Activated CD8-positive, alpha-beta T cell treated with anti-CD3 and anti-CD28 coated beads for 36 hours (primary cell): ENCODE data around the gene INPP4B. TPM values are rescaled to one million over a fixed set of nuclear protein-coding genes. Genes with fewer than 3 reads are reported as not detected.

Experiments used
- ATAC-seq: fragments of 200-7000 bp; cut with Tn5 transposase; one replicate; pipeline ENCODE4 v1.10.0; 2021; ENCODE audit warnings: mild to moderate bottlenecking, moderate library complexity
- CTCF ChIA-PET: fragments of 350-600 bp; sonication (Branson Sonifier 250); formaldehyde crosslinking; loops from one replicate; lab custom pipeline; 2021; ENCODE audit warnings: antibody characterized with exemption; lab: Charles Lee
- POLR2A ChIA-PET: fragments of 350-600 bp; sonication (Branson Sonifier 250); formaldehyde crosslinking; loops from one replicate; lab custom pipeline; 2021; ENCODE audit warnings: antibody characterized with exemption; lab: Charles Lee
- DNase-seq: peaks from one replicate; pipeline ENCODE4 v3.0.0-alpha.2; 2020
- H3K27ac Mint-ChIP-seq: one replicate; pipeline ENCODE4 v1.8.0; 2021; ENCODE audit warnings: mild to moderate bottlenecking, mixed read lengths
- H3K27me3 Mint-ChIP-seq: one replicate; pipeline ENCODE4 v1.8.0; 2021; ENCODE audit warnings: mixed read lengths
- H3K36me3 Mint-ChIP-seq: one replicate; pipeline ENCODE4 v1.8.0; 2021; ENCODE audit warnings: low read depth, mixed read lengths
- H3K4me1 Mint-ChIP-seq: one replicate; pipeline ENCODE4 v1.8.0; 2021; ENCODE audit warnings: low read depth, mixed read lengths
- H3K4me3 Mint-ChIP-seq: one replicate; pipeline ENCODE4 v1.8.0; 2021; ENCODE audit warnings: mild to moderate bottlenecking, moderate library complexity, mixed read lengths
- H3K9me3 Mint-ChIP-seq: one replicate; pipeline ENCODE4 v1.8.0; 2021; ENCODE audit warnings: mixed read lengths
- intact Hi-C: fragments of 100-400 bp; cut with micrococcal nuclease; formaldehyde crosslinking; loops from one replicate; pipeline ENCODE4 v1.10.0; 2022
- total RNA-seq, 2 experiments: library from RNA; stranded (reverse); gene quantifications; one replicate each; pipeline ENCODE4 v1.2.3, GENCODE V29; 2021
- TF ChIP-seq, protein P1 (sequence below): fragments of 200-600 bp; IDR thresholded peaks from one replicate; pipeline ENCODE4 v1.8.0; 2022; ENCODE audit warnings: antibody characterized with exemption, mild to moderate bottlenecking

The INPP4B gene
- total RNA-seq, 2 experiments from 2014 or later = 46.1 to 46.9 TPM

- H3K4me3 Mint-ChIP-seq = no peak overlapping the region
- no peaks in the 10 kb centered on the region for H3K27me3 Mint-ChIP-seq
- CTCF ChIA-PET = no interaction called here
- no peak overlapping the region for H3K27ac Mint-ChIP-seq
- H3K9me3 Mint-ChIP-seq = no peaks in the 10 kb centered on the region
- ATAC-seq (no peak), DNase-seq (no peak)
- TF ChIP-seq, protein P1, sequence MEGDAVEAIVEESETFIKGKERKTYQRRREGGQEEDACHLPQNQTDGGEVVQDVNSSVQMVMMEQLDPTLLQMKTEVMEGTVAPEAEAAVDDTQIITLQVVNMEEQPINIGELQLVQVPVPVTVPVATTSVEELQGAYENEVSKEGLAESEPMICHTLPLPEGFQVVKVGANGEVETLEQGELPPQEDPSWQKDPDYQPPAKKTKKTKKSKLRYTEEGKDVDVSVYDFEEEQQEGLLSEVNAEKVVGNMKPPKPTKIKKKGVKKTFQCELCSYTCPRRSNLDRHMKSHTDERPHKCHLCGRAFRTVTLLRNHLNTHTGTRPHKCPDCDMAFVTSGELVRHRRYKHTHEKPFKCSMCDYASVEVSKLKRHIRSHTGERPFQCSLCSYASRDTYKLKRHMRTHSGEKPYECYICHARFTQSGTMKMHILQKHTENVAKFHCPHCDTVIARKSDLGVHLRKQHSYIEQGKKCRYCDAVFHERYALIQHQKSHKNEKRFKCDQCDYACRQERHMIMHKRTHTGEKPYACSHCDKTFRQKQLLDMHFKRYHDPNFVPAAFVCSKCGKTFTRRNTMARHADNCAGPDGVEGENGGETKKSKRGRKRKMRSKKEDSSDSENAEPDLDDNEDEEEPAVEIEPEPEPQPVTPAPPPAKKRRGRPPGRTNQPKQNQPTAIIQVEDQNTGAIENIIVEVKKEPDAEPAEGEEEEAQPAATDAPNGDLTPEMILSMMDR = no peak
- POLR2A ChIA-PET = interaction anchor here (1.0 kb wide), 1 partner anchor 413 kb away, joined by 3 read pairs; no protein-coding TSS in a partner anchor
- peaks cover 2% of the 10 kb centered on the region for H3K4me1 Mint-ChIP-seq
- intact Hi-C loops = loop anchor here (5.0 to 10.0 kb wide), 2 partner anchors 118 to 600 kb away; partner anchors contain the start of gene INPP4B
- H3K36me3 Mint-ChIP-seq = no peaks in the 10 kb centered on the region
Measured at GRCh38 chr4:142727149-142727548, 119.0 kb downstream of the INPP4B start.

DNA sequence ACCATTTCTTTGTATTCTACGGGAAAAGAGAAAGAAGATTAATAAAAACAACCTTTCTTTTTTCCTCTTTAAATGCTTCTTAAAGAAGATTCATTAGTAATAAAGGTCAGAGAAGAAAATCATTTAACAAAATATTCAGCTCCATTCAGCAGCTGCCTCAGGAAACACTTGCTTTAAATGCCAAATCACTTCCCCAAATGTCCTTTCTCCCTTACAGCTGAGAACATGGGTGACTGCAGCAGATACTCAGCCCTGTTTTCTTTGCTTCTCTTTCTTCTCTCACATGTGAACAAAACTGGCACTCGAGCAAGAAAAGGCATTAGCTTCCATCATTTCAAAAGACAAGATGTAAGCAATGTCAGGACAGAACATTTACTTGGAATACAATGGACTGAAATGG lies 120.2 kb downstream of the INPP4B start:
- DNase-seq = no peak
- Mint-ChIP-seq H3K4me3 (no peak overlapping the region), H3K9me3 (no peaks in the 10 kb centered on the region), H3K27ac (no peak overlapping the region), H3K27me3 (no peaks in the 10 kb centered on the region), H3K36me3 (no peaks in the 10 kb centered on the region), H3K4me1 (peaks cover 2% of the 10 kb centered on the region)
- intact Hi-C loops = loop anchor here (5.0 to 10.0 kb wide), 2 partner anchors 119 to 599 kb away; partner anchors contain the start of gene INPP4B
- ATAC-seq = no peak
- TF ChIP-seq, protein P1 = no peak
- ChIA-PET POLR2A (no interaction called here), CTCF (interaction anchor here (0.8 to 0.9 kb wide), 2 partner anchors 23 to 122 kb away, joined by 3 read pairs; no protein-coding TSS in a partner anchor)

DNA sequence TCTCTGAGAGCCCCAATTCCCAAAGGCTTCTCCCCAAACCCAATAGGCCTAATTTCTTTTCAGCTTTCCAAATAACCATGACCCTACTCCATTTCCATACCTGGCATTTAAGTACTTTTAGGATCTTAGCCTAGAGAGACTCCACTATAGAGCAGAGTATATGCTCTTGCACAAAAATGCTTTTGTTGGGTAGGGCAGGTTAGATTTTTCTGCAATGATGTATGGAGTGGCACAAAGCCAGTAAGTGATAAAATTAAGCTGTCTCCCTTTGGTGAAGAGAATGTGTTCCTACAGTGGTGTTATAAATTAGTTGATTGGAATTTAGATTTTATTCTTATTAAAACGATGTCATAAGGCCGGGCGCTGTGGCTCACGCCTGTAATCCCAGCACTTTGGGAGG lies 124.9 kb downstream of the INPP4B start:
- no peak overlapping the region for H3K27ac Mint-ChIP-seq
- TF ChIP-seq, protein P1 = no peak
- intact Hi-C loops = loop anchor here (10.0 kb wide), 1 partner anchor 124 kb away; the partner anchor contains the start of gene INPP4B
- ATAC-seq (no peak), DNase-seq (no peak)
- no peak overlapping the region for H3K4me3 Mint-ChIP-seq
- ChIA-PET POLR2A (interaction anchor here (1.1 kb wide), 1 partner anchor 26 kb away, joined by 3 read pairs; no protein-coding TSS in a partner anchor), CTCF (interaction anchor here (1.1 to 1.4 kb wide), 4 partner anchors 8 to 154 kb away, joined by 3 to 6 read pairs (median 4); no protein-coding TSS in a partner anchor)
- peaks cover 4% of the 10 kb centered on the region for H3K36me3 Mint-ChIP-seq
- H3K4me1 Mint-ChIP-seq = peaks cover 8% of the 10 kb centered on the region
- peaks cover 6% of the 10 kb centered on the region for H3K9me3 Mint-ChIP-seq
- no peaks in the 10 kb centered on the region for H3K27me3 Mint-ChIP-seq

GRCh38 chr4:142719854-142720541 lies 126.1 kb downstream of the INPP4B start:
- Mint-ChIP-seq H3K27me3 (no peaks in the 10 kb centered on the region), H3K9me3 (peaks cover 6% of the 10 kb centered on the region), H3K4me3 (no peak overlapping the region), H3K4me1 (peaks cover 8% of the 10 kb centered on the region), H3K36me3 (peaks cover 4% of the 10 kb centered on the region), H3K27ac (no peak overlapping the region)
- no peak for DNase-seq
- ATAC-seq = peak; percentile 65
- ChIA-PET POLR2A (no interaction called here), CTCF (interaction anchor here (0.6 to 1.9 kb wide), 15 partner anchors 9 to 849 kb away, joined by 3 to 16 read pairs (median 4); partner anchors contain the start of gene INPP4B)
- TF ChIP-seq, protein P1 = peak; percentile 74
- intact Hi-C loops = loop anchor here (10.0 kb wide), 3 partner anchors 125 to 365 kb away; partner anchors contain the start of gene INPP4B

- CTCF ChIA-PET = interaction anchor here (1.9 kb wide), 1 partner anchor 10 kb away, joined by 16 read pairs; no protein-coding TSS in a partner anchor
- intact Hi-C loops = loop anchor here (10.0 kb wide), 2 partner anchors 164 to 364 kb away; no protein-coding TSS in a partner anchor
Measured at GRCh38 chr4:142718981-142719380, 127.1 kb downstream of the INPP4B start.

More at GRCh38 chr4:142718981-142719380, 127.1 kb downstream of the INPP4B start:
- POLR2A ChIA-PET = no interaction called here
- DNase-seq (no peak), ATAC-seq (no peak)
- H3K27ac Mint-ChIP-seq = no peak overlapping the region
- no peak overlapping the region for H3K4me3 Mint-ChIP-seq
- peaks cover 13% of the 10 kb centered on the region for H3K4me1 Mint-ChIP-seq
- TF ChIP-seq, protein P1 = no peak
- H3K27me3 Mint-ChIP-seq = no peaks in the 10 kb centered on the region
- peaks cover 4% of the 10 kb centered on the region for H3K36me3 Mint-ChIP-seq
- peaks cover 6% of the 10 kb centered on the region for H3K9me3 Mint-ChIP-seq
